Measurements from ENCODE around the gene FER.

DNA sequence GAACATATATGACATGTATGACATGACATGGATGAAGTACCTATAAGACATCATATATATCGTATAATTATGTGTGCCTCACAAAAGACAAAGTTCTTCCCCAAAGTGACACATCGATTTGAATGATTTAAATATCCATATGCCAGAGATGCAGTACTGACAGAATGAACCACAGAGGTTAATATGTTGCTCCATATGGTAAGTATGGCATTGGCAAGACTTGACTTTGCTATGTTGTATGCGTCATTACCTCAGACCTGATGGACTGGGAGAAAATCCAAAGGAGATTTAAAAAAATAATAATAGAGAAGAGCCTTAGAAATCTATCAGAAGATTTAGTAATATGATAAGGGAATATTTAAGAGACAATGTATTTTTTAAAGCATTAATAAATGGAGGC, 398.9 kb downstream of the FER start:
- TF ChIP-seq, protein P1, sequence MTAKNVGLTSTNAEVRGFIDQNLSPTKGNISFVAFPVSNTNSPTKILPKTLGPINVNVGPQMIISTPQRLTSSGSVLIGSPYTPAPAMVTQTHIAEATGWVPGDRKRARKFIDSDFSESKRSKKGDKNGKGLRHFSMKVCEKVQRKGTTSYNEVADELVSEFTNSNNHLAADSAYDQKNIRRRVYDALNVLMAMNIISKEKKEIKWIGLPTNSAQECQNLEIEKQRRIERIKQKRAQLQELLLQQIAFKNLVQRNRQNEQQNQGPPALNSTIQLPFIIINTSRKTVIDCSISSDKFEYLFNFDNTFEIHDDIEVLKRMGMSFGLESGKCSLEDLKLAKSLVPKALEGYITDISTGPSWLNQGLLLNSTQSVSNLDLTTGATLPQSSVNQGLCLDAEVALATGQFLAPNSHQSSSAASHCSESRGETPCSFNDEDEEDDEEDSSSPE (CRISPR knock-in tag; IDR thresholded peaks at IDR 0.05) = no peak
- TF ChIP-seq, protein P2, sequence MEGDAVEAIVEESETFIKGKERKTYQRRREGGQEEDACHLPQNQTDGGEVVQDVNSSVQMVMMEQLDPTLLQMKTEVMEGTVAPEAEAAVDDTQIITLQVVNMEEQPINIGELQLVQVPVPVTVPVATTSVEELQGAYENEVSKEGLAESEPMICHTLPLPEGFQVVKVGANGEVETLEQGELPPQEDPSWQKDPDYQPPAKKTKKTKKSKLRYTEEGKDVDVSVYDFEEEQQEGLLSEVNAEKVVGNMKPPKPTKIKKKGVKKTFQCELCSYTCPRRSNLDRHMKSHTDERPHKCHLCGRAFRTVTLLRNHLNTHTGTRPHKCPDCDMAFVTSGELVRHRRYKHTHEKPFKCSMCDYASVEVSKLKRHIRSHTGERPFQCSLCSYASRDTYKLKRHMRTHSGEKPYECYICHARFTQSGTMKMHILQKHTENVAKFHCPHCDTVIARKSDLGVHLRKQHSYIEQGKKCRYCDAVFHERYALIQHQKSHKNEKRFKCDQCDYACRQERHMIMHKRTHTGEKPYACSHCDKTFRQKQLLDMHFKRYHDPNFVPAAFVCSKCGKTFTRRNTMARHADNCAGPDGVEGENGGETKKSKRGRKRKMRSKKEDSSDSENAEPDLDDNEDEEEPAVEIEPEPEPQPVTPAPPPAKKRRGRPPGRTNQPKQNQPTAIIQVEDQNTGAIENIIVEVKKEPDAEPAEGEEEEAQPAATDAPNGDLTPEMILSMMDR (CRISPR knock-in tag; IDR thresholded peaks at IDR 0.05) = no peak
- TF ChIP-seq EZH2 (conservative IDR thresholded peaks at IDR 0.05; ENCODE audit: low read depth, low read length) (no peak), YY1 (IDR thresholded peaks at IDR 0.05; ENCODE audit: insufficient read depth, insufficient replicate concordance, low read depth, low read length) (no peak)

All from HepG2 (cell line).